ENCODE data around the gene LRP3.

DNA sequence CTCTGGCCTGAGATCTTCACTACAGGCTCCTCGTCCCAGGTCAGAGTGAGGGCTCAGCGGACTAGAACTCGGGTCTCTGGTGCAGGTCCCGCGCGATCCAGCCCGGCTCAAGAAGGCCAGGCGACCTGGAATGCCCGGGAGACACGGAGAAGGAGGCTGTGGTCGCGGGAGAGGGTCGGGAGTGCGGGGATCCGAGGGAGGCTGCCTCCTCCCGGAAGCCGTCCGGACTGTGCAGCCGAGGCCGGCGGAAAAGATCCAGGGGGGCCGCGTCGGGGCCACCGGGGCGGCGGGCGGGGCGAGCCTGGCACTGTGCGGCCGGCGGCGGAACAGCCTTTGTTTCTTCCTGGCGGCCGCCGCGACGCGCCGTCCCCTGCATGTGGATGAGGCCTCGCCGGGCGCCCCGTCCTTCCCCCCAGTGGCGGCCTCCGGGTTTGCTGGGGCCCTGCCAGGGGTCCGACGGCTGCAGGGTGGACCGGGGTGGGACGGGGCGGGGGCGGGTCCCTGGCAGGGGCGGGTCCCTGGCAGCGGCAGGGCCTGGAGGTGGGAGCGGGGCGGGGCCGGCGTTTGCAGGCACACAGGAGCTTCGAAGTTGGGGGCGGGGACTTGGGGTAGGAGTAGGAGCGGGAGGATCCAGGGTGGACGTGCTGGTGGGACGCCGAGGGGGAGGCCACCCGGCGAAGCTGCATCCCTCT lies 32.6 kb downstream of the LRP3 start:
- TF ChIP-seq POLR2A (IDR thresholded peaks at IDR 0.05), result no peak
- TF ChIP-seq, protein P1, sequence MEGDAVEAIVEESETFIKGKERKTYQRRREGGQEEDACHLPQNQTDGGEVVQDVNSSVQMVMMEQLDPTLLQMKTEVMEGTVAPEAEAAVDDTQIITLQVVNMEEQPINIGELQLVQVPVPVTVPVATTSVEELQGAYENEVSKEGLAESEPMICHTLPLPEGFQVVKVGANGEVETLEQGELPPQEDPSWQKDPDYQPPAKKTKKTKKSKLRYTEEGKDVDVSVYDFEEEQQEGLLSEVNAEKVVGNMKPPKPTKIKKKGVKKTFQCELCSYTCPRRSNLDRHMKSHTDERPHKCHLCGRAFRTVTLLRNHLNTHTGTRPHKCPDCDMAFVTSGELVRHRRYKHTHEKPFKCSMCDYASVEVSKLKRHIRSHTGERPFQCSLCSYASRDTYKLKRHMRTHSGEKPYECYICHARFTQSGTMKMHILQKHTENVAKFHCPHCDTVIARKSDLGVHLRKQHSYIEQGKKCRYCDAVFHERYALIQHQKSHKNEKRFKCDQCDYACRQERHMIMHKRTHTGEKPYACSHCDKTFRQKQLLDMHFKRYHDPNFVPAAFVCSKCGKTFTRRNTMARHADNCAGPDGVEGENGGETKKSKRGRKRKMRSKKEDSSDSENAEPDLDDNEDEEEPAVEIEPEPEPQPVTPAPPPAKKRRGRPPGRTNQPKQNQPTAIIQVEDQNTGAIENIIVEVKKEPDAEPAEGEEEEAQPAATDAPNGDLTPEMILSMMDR (IDR thresholded peaks at IDR 0.05), result peak in 1 of 6 experiments; percentile 12
- no peak for TF ChIP-seq POLR2AphosphoS5 (IDR thresholded peaks at IDR 0.05)

Data from upper lobe of left lung (tissue), 4 donors.